Kidney capillary endothelial cell (primary cell): ENCODE measurements around the gene ZSCAN32.
A peak's percentile ranks its signal among the peaks of the same experiment; 100 is the strongest.

ENCODE experiments used
- DNase-seq: peaks from one replicate; pipeline ENCODE4 v3.0.0-alpha.2; 2018; ENCODE audit warnings: low spot score

ZSCAN32 gene

DNA sequence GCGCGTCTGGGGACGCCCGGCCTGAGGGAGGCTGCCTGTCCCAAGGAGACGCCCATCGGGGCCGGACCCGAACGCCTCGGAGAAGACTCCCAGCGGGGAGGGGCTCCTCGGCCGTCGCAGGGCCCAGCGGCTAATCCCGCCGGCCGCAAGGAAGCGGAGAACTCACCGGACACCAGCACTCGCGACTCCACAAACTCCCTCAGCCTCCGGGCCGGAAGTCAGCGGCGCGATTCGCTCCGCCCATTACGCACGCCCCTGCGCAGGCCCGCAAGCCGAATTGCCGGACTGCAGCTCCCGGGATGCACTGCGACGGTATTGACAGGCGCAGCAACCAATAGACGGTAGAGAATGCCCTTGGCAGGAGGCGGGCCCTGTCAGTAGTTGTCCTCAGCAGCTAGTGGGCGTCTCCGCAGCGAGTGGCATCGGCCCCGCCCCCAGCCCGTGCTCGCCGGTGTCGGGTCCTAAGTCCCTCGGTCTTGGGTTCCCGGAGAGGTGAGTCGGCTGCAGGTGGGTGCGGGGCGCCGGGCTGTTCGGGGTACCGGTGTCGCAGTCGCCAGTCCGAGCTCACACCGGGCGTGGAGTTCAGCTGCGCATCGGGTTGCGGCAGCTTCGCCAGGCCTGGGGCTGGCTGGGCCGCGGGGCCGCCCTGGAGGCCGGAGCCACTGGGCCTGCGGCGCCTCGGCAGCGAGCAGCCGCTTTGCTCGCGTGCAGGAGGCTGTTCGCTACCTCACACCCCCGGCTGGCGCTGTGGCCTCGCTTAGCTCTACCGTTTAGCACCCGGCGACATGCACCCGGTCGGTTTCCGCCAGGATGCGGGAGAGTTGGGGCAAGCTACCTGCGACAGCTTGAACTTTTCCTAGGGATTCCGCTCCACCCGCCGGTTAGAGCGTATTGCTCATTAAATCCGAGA, at the start of gene ZSCAN32, which contains the start of gene ZNF174:
ZSCAN32 (minus strand) TSS at position 226 of the 910 bp plus-strand sequence. CDS start 3,447 bp downstream, outside the sequence.
ZNF174 (plus strand) TSS at position 437 of the 910 bp plus-strand sequence. CDS start 790 bp downstream, outside the sequence.
- peak; percentile 98 for DNase-seq

DNA sequence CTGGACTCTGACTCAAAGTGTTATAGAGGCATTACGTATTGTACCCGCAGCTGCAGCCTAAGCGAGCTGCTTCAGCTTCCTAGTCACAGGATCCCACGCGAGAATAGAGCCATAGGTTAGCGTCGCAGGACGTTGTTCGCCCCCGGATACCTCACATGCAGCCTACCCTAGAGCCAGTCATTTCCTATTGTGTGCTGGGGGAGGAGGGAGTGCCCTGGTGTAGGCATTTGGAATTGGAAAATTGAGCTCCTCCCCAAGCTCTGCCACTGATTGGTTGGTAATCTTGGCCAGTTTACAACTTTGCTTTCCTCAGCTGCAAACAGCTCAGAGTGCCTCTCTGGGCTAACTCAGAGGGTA, 43.2 kb upstream of the ZSCAN32 start:
- DNase-seq: peak; percentile 80

DNA sequence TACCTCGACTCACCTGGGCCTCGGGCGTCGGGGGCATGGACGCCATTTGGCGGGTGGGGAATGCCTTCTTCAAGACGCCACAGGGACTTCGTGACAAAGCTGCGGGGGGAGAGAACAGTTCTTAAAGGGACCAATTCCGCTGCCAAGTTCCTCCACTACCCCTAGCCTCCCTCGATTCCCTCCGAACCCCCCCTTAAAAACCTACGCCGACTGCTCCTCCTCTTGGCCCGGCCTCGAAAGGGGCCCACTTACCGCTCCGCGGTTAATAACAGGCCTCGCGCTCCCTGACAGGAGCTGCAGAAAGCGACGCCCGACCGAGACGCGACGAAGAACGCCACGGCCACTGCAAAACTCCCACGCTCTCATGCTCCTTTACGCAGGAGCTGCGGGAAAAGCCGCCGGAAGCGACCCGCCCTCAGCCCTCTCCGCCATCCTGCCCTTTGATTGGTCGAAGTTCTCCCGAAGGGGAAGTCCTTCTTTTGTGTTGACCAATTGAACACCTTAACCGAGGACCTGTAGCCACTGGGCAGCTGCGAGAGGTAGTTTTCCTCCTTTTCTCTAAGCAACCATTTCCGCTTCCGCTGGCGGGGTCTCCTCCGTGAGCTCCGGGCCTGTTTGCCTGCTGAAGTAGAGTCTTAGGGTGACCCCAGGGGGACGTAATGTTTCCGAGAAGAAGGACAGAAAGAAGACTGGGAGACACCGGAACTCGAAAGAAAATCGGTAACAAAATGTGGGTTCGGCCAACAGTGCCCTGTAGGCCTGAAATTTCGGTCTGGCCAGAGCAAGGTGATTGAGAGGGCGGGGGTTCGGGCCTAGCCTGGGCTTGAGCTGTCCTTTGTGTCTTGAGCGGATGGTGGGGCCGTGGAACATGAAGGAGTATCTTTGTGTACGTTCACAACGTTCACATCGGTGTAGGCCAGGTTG, 42.6 kb upstream of the ZSCAN32 start, which contains the start of the genes NAA60 and ZNF597:
NAA60 (plus strand) TSS at position 573 of the 924 bp plus-strand sequence. CDS start 32,548 bp downstream, outside the sequence.
ZNF597 (minus strand) TSS at position 397 of the 924 bp plus-strand sequence; CDS start at position 46, 351 bp downstream.
- DNase-seq: peak; percentile 84

DNA sequence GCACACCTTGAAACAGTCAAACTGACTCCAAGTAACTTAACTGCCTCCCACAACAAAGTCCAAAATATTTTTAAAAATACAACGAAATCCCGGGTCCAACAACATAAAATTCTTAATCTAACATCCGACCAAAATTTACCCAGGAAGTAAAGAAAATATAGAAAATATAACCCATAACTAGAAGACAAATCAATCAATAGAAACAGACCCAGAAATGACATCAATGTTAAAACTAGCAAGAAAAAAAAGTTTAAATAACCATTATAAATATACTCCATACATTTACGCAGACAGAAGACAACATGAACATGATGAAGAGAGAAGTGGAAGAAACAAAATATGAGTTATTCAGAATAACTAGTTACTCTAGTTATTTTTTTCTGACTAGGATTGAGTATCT, 38.8 kb upstream of the ZSCAN32 start:
- DNase-seq: no peak

DNA sequence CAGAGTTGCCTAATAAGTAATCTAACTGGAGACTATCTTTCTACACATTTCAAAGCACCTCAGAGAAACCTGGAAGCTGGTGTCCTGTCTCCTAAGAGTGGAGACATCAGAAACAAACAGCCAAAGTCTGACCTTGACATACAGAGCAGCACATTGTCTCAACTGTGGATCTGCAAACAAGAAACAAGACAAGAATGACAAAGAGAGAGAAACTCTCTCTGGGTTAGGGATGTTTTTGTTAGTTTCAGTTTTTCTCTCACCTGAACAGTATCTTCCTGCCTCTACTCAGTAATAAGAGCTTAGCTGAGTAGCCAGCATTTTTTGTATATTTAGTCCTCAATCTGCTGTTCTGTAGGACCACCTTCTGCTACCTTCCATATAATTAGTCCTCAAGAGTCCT, 33.6 kb upstream of the ZSCAN32 start:
- no peak for DNase-seq

DNA sequence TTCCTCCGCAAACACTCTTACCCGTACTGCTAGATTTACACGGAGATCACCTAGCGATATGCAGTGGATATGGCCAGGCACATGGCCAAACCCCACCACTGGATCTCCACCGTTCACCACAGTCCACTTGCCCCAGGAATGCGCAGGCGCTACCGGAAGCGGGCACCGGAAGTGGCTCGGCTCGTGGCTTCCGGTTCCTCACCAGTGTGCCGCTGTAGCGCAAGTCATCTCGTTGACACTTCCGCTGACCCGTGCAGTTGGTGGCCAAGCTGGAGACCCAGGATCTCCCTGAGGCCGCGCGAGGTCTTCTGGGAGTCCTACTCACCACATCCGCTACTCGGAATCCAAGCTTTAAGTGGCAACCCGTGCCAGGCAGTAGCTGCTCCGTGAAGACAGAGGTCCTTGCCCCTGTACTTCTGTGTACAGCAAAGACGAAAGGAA, 31.0 kb upstream of the ZSCAN32 start:
- peak; percentile 22 for DNase-seq

DNA sequence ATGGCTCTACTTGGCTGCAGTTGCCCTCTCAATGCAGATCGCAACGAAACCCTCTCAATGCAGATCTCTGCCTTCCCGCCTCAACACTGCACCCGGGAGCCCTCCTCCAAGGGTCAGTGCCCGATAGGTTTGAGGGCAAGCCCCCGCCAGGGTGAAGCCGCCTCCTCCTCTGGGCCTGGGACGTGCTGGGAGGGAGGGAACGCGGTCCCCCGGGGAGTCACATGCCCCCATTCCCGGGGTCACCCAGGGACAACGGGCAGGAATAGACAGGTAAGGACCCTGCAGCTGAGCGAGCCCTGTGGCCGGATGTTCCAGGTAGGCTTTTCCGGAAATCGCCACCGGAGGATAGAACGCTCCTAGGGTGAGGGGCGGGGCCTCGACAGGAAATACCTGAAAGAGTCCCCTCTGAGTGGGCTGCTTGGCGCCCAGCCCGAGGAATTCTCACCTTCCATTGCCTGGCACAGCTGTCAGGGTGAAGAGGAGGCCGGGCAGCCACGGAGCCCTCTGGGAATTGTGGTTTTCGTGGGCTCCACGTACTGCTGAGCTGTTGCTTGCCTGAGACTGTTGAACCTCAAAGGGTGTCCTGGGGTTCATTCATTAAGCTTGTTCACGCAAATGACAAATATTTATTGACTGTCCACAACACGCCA, 13.1 kb upstream of the ZSCAN32 start:
- DNase-seq: no peak

DNA sequence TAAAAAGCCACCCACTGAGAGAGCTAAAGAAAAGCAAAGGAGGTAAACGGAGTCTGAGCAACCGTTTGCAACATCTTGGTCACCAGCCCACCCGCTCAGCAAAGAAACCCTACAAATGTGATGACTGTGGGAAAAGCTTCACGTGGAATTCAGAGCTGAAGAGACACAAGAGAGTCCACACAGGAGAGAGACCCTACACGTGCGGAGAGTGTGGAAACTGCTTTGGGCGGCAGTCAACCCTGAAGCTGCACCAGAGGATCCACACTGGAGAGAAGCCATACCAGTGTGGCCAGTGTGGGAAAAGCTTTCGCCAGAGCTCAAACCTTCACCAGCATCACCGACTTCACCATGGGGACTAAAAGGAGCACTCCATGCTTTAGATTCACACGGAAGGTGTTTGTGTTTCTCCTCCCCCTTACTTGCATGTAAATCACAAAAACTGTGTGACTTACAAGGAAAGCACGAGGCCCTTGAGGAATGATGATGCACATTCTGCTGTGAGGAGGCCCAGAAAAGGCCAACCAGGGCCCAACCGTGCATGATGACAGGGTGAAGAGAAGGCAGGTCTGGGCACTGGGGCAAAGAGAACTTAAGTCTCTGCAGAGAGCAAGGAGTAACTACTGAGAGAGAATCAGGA, 7.9 kb upstream of the ZSCAN32 start:
- no peak for DNase-seq

DNA sequence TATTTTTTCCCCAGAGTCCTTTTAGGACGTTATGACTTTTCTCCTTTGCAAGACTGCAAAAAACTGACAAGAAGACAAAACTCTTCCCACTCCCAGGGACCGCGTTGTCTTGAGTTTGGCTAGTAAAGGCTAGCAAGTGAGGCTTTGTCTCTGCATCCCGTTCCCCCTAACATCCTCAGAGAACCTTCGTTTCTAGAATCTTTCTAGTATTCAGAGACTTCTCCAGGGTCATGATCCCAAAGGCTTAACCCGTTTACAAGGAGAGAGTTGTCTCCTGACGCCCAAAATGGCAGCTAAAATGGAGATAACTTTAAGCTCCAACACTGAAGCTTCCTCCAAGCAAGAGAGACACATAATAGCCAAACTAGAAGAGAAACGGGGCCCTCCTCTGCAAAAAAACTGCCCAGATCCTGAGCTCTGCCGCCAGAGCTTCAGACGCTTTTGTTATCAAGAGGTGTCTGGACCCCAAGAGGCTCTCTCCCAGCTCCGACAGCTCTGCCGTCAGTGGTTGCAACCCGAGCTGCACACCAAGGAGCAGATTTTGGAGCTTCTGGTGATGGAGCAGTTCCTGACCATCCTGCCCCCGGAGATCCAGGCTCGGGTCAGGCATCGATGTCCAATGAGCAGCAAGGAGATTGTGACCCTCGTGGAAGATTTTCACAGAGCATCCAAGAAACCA, 1.1 kb upstream of the ZSCAN32 start:
- peak; percentile 4 for DNase-seq

DNA sequence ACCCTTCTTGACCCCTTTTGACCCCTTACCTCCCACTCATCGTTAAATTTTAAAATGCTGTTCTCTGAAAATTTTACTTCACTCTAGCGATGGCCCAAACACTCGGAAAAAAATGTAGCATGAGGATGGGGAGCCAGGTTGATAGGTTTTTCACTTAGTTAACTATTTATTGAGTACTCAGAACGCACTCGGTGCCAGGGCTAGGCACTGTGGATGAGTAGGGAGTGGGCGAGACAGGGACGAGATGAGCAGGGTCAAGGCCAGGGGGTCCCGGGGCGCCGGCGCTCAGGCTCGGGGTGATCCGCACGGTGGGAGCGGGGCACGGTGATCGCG, 392 bp downstream of the ZSCAN32 start:
- DNase-seq: peak; percentile 2

DNA sequence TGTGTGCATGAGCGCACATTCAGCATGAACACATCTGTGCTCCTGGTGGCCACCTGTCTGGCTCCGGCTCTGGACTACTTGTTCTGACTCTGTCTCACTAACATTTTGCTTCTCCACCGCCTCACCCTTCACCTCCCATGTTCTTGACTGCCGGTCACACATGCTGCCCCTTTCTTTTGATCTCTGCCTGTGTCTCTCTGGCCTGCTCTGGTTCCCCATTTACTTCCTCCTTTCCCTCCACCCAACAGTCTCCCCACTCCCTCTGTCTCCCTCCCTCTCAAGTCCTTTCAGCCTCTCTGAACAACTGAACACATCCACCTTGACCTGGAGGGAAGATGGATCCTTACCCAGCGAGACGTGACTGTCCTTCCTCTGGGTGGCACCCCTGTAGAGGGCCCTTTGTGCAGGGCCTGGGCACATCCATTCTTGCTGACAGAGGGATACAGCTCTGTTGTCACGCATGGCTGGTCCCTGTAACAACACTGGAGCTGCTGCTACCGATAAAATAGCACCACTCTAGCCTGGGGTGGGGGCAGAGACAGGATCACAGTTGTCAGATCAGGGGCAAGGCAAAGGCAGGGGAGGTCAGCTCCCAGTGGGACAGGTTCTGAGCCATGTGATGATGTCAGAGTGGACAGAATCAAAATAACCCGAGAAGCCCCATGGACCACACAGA, 11.0 kb downstream of the ZSCAN32 start:
- no peak for DNase-seq

DNA sequence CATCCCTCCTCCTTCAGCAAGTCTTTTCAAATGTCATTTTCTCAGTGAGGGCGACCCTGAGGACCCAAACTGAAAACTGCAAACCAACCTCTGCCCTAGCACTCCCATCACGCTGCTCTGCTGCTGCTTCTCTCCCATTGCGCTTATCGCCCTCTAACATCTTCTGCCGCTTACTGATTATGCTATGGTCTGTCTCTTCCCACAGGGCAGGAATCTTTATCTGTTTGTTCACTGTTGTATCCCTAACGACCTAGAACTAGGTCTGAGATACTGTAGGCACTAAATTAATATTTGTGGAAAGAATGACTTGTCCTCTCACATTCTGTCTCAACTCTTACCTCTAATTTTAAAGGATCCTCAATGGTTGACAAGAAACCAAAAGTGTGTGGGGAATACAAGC, 12.5 kb downstream of the ZSCAN32 start:
- DNase-seq: no peak

DNA sequence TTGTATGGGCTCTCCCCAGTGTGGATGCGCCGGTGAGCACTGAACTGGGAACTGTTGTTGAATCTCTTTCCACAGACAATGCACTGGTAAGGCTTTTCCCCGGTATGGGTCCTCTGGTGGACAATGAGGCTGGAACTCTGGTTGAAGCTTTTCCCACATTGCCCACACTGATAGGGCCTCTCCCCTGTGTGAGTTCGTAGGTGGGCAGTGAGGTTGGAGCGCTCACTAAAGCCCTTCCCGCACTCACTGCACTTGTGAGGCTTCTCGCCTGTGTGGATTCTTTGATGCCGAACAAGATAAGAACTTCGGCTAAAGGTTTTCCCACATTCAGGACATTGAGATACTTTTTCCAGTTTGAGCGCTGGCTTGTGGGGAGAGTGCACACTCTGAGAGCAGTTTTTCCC, 17.8 kb downstream of the ZSCAN32 start:
- no peak for DNase-seq

DNA sequence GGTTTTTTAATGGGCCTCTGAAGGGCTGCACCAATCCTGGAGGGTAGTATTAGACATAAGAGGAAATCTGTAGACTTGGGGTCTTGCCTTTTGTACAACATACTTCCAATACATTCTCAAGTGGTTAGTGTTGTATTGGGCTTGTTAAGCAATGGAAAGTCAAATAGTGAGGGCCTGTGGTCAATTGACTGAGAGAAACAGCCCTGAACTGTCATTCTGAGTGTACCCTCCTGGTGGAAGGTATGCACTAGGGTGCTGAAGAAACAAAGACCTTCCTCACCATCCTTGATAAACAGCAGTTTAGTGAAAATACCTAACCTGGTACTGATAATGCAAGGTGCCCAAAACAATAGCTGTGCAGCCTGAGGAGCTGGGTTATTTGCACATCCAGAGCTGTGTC, 22.9 kb downstream of the ZSCAN32 start:
- no peak for DNase-seq

DNA sequence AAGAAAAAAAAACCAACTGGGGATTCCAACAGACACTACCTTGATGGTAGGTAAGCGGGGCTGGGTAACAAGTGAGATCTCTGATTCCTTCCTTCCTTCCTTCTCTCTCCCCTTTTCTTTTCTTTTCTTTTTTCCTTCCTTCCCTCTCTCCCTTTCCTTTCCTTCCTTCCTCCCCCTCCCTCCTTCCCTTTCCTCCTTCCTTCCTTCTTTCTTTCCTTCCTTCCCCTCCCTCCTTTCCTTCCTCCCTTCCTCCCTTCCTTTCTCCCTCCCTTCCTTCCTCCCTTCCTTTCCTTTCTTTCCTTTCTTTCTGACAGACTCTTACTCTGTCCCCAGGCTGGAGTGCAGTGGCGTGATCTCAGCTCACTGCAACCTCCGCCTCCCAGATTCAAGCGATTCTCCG, 25.1 kb downstream of the ZSCAN32 start:
- no peak for DNase-seq

DNA sequence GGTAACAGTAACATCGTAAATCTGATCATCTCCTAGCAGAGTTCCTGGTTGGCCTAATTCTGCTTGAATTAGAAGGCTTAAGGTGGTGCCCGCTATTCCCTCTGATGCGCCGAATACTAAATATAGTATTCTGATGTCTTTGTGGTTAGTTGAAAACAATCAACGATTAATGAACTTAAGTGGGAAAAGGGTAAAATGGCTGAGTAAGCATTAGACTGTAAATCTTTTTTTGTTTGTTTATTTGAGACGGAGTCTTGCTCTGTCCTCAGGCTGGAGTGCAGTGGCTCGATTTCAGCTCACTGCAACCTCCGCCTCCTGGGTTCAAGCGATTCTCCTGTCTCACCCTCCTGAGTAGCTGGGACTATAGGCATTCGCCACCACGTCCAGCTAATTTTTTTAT, 31.7 kb downstream of the ZSCAN32 start:
- no peak for DNase-seq

DNA sequence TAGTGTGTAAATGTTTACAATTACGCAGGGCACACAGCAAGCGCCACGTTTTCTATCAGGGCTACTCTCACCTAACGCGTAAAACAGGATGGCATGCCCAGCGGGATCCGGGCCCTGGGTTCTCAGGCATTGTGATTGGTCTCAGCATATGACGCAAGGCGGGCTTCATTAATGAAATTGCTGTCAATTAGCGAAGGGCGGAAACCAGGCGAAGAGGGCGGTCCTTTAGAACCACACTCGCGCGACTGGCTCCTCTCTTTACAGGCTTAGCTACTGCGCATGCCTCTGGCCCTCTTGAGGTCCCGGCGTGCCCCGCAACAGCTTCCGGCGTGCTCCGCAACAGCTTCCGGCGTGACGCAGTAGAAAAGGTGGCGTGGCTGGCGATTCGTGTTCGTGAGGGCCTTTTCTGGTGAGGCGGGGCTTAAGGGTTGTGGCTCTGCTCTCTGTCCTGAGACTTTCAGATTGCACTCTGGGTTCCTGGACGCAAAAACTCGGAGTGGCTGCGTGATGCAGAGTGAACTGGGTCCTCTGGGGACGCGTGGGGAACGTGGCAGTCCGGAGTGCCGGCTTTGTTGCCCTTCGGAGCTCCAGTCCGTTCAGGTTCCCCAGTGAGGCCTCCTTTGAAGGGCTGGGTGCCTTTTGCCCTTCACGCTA, 35.9 kb downstream of the ZSCAN32 start:
- DNase-seq: peak; percentile 74

DNA sequence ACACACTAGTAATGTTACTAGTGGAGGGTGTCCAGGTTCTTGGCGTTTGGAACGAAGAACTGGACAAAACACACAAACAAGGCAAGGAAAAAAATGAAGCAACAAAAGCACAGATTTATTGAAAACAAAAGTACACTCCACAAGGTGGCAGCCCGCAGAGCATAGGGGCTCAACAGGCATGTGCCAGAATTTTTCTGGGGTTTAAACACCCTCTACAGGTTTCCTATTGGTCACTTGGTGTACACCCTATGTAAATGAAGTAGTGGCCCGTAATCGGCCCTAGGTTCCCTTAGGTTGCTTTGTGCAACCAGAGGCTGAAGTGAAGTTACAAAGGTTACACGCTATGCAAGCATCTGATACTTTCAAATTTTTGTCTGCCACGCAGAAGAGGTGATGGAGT, 37.0 kb downstream of the ZSCAN32 start:
- no peak for DNase-seq

DNA sequence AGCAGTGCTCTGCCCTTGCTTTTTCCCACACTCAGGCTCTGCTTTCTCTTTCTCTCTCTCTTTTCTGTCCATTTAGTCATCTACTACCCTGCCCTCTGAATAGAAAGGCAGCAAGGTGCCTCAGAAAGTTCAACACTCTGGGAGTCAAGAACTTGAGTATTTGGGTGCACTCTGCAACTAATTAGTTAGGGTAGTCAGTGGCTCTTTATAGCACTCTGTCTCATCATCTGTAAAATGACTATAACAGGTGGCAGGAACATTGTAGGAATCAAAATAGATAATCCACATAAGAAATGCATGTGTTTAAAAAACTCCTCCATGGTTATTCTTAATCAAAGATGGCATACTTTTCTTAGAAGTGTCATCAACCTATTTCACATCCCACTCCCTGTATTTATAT, 37.9 kb downstream of the ZSCAN32 start:
- DNase-seq: no peak

DNA sequence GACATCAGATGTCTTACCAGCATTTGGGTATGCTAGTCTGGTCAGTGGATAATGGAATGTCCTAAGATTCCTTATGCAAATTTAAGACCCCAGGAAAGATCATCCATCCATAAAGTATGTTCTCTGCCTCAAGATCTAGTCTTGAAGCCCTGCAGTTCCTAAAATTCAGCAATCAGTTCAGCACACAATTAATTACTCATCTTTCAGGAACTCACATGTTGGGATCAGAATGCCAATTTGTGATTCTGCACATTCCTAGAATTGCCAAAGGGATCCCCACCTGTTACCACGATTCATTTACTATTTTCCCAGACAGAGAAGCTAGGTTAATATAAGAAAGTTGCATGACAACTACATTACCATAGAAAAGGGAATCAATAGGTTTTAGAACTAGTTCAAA, 41.9 kb downstream of the ZSCAN32 start:
- no peak for DNase-seq
